HUES48 (cell line): Measurements from ENCODE around the gene TM7SF3.
"Not testable (repeated sequence)": the region's sequence is repeated elsewhere in the genome, so short reads cannot be mapped to it uniquely, and the experiment has no call there.

Experiments
- H3K27ac ChIP-seq: one replicate; pipeline ENCODE4 v1.7.0; 2013; ENCODE audit warnings: low read depth, low read length, inconsistent platforms
- H3K27me3 ChIP-seq: 2 replicates; pipeline ENCODE4 v1.6.1; 2013; ENCODE audit warnings: mild to moderate bottlenecking, low read length; ENCODE audit not compliant: control insufficient read depth, insufficient read depth
- H3K36me3 ChIP-seq: 2 replicates; pipeline ENCODE4 v1.6.1; 2013; ENCODE audit warnings: low read length; ENCODE audit not compliant: control insufficient read depth, insufficient read depth
- H3K4me1 ChIP-seq: 2 replicates; pipeline ENCODE4 v1.6.1; 2013; ENCODE audit warnings: mild to moderate bottlenecking, low read length; ENCODE audit not compliant: control insufficient read depth, insufficient read depth
- H3K4me3 ChIP-seq: 2 replicates; pipeline ENCODE4 v1.5.1; 2013; ENCODE audit warnings: mild to moderate bottlenecking, low read depth, low read length
- H3K9ac ChIP-seq: 2 replicates; pipeline ENCODE4 v1.6.1; 2013; ENCODE audit warnings: mild to moderate bottlenecking, low read depth, low read length, moderate library complexity
- H3K9me3 ChIP-seq: 2 replicates; pipeline ENCODE4 v1.6.1; 2013; ENCODE audit warnings: low read length; ENCODE audit not compliant: control insufficient read depth, insufficient read depth

Gene TM7SF3

DNA sequence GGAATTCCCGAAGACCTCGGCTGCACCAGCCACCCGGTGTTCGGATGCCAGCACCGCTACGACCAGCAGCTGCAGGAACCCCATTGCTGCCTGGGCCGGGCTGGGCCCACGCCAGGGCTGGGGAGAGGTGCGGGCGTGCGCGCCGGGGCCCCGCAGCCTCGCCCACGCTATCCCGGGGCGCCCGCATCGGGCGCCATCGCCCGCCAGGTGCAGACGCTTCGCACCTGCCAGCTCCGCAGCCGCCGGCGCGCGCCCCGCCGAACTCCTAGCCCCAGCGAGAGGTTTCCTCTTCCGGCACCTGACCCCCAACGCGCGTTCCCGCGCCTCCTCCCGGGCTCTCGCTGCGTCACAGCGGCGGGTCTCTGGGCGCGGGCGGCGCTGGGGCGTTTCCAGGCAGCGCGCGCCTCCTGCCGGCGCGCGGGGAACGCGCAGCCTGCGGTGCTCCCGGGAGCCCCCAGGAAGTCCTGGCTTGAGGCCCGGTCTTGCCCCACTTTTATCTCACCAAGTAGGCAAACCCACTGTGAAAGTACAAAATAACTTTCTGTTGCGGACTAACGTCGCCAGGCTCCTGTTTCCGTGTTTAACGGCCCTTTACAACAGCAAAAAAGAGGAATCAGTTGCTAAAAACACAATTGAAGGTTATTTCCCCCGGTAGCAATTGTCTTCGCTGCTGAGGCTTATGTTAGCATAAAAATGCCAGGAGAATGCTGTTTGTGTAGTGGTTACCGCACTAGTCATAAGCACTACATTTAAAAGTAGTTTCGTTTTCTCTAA lies at the start of gene TM7SF3:
Gene TM7SF3, minus strand, starts transcription at position 300 of the 774 bp plus-strand sequence. Its CDS starts 216 bp downstream, at position 84.
- peak within 1 kb of the TSS; percentile 81 for H3K4me3 ChIP-seq
- peak within 1 kb of the TSS; percentile 86 for H3K27ac ChIP-seq
- H3K27me3 ChIP-seq: no peaks in the 10 kb centered on the region
- peaks cover 24% of the 10 kb centered on the region for H3K4me1 ChIP-seq
- H3K9me3 ChIP-seq: no peaks in the 10 kb centered on the region
- no peaks in the 10 kb centered on the region for H3K36me3 ChIP-seq
- peak within 1 kb of the TSS; percentile 72 for H3K9ac ChIP-seq

GRCh38 chr12:27063250-27063851 lies 49.2 kb upstream of the TM7SF3 start:
- H3K9me3 ChIP-seq: no peaks in the 10 kb centered on the region
- H3K27me3 ChIP-seq: no peaks in the 10 kb centered on the region
- H3K4me3 ChIP-seq: no peak overlapping the region
- H3K4me1 ChIP-seq: no peaks in the 10 kb centered on the region
- no peak overlapping the region for H3K27ac ChIP-seq
- H3K36me3 ChIP-seq: no peaks in the 10 kb centered on the region
- no peak overlapping the region for H3K9ac ChIP-seq

GRCh38 chr12:27061317-27061716 lies 47.1 kb upstream of the TM7SF3 start:
- Histone ChIP-seq H3K27me3 (no peaks in the 10 kb centered on the region), H3K4me1 (no peaks in the 10 kb centered on the region), H3K9ac (no peak overlapping the region), H3K36me3 (no peaks in the 10 kb centered on the region), H3K9me3 (no peaks in the 10 kb centered on the region), H3K27ac (no peak overlapping the region), H3K4me3 (no peak overlapping the region)

DNA sequence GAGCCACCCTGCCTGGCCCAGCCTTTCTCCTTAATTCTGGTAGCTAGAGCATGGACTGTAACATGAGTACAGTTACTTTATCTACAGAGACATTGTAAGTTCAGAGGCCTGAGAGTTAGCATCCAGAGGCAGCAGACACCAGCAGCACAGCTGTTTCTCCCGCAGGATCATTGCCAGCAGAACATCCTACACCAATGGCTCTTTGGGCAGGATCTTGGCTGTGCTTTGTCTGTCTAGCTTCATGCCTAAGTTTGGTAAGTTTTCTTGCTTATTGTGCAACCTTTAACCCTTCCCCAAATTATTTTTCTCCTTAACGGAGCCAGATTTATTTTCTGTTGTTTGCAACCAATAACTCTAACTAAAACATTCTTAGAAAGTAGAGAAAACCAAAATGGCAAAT lies 46.6 kb upstream of the TM7SF3 start:
- H3K4me1 ChIP-seq: no peaks in the 10 kb centered on the region
- no peak overlapping the region for H3K9ac ChIP-seq
- H3K4me3 ChIP-seq: no peak overlapping the region
- no peak overlapping the region for H3K27ac ChIP-seq
- no peaks in the 10 kb centered on the region for H3K36me3 ChIP-seq
- no peaks in the 10 kb centered on the region for H3K27me3 ChIP-seq
- no peaks in the 10 kb centered on the region for H3K9me3 ChIP-seq

DNA sequence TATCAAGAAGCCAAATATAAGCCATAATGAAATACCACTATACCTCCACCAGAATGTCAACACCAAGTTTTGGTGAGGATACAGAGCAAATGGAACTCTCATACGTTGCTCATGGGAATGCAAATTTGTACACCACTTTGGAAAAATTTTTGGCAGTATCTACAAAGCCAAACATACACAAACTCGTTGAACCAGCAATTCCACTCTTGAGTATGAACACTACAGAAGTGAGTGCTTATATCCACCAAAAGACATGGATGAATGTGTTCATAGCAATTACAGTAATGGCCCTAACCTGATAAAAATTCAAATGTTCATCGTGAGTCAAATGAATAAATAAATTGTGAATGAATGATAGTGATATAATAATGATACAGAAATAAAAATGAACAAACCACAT lies 43.4 kb upstream of the TM7SF3 start:
- H3K4me1 ChIP-seq: no peaks in the 10 kb centered on the region
- no peaks in the 10 kb centered on the region for H3K36me3 ChIP-seq
- no peak overlapping the region for H3K9ac ChIP-seq
- H3K9me3 ChIP-seq: no peaks in the 10 kb centered on the region
- no peaks in the 10 kb centered on the region for H3K27me3 ChIP-seq
- H3K27ac ChIP-seq: no peak overlapping the region
- H3K4me3 ChIP-seq: no peak overlapping the region

GRCh38 chr12:27055966-27056365 lies 41.8 kb upstream of the TM7SF3 start:
- Histone ChIP-seq H3K27ac (no peak overlapping the region), H3K4me3 (no peak overlapping the region), H3K9me3 (no peaks in the 10 kb centered on the region), H3K36me3 (no peaks in the 10 kb centered on the region), H3K27me3 (no peaks in the 10 kb centered on the region), H3K4me1 (no peaks in the 10 kb centered on the region), H3K9ac (no peak overlapping the region)

DNA sequence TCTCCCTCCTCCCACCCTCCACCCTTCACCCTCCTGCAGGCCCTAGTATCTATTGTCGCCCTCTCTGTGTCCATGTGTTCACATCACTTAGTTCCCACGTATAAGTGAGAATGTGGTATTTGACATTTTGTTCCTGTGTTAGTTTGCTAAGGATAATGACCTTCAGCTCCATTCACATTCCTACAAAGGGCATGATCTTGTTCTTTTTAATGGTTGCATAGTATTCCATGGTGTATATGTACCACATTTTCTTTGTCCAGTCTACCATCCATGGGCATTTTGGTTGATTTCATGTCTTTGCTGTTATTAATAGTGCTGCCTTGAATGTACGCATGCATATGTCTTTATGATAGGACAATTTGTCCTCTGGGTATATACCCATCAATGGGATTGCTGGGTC lies 38.6 kb upstream of the TM7SF3 start:
- no peak overlapping the region for H3K9ac ChIP-seq
- no peaks in the 10 kb centered on the region for H3K36me3 ChIP-seq
- no peak overlapping the region for H3K27ac ChIP-seq
- no peaks in the 10 kb centered on the region for H3K4me1 ChIP-seq
- H3K27me3 ChIP-seq: no peaks in the 10 kb centered on the region
- H3K4me3 ChIP-seq: no peak overlapping the region
- no peaks in the 10 kb centered on the region for H3K9me3 ChIP-seq

DNA sequence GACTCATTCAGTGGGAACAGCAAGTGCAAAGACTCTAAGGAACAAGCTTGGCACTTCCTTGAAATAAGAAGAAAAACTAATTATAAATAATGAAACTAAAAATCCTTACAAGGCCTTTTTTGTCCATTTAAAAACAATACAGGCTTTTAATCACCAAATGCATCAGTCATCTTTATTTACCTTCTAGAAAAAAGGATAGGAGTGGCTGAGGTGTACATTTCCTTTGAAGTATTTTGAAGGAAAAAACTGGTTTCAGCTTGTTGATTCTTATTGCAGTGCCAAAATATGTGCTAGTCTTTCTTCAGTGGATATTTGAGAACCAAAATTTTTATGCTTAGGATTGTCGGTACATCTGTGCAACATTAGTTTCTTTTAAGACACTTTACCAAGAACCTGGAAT lies 38.0 kb upstream of the TM7SF3 start:
- no peak overlapping the region for H3K27ac ChIP-seq
- H3K36me3 ChIP-seq: no peaks in the 10 kb centered on the region
- no peaks in the 10 kb centered on the region for H3K27me3 ChIP-seq

DNA sequence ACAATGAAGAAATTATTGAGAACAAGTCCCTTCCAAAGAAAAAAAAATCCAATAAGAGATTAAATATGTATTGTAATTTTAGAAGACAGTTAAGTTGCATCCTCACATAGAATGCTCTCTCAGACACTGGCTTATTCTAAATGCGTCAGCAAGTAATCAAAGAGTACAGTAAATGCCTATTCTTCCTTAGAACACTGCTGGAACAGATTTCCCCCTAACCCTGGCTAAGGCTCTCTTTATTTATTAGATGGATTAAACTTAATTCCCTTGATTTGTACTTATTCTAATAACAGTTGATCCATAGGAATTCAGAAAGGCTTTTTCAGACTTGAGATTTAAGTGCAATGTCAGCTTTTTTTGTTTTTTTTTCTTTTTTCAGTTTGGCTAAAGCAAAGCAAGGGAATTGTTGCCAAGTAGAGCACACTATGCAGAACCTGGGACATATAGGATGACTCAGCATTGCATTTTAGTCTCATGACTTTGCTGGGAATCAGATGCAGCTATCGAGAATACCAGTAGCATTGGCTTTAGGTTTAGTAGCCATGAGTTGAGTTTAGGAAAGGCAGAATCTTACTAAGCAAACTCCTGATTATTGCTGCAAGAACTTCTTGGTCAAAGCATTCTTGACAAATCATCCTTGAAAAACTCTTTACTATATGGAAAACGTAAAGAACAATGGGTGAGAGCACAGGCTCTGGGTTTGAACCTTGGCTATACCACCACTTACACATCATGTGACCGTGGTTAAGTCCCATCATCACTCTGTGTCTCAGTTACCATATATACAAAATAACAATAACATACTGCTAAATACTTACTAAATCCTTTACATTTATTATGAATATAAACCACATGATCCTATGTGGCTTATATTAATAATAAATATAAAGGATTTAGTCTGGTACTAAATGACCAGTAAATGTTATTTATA lies 34.9 kb upstream of the TM7SF3 start:
- Histone ChIP-seq H3K4me1 (no peaks in the 10 kb centered on the region), H3K27ac (no peak overlapping the region)

More for the DNA sequence above, 38.0 kb upstream of the TM7SF3 start:
- no peaks in the 10 kb centered on the region for H3K4me1 ChIP-seq
- H3K9ac ChIP-seq: no peak overlapping the region
- H3K9me3 ChIP-seq: no peaks in the 10 kb centered on the region
- H3K4me3 ChIP-seq: no peak overlapping the region

DNA sequence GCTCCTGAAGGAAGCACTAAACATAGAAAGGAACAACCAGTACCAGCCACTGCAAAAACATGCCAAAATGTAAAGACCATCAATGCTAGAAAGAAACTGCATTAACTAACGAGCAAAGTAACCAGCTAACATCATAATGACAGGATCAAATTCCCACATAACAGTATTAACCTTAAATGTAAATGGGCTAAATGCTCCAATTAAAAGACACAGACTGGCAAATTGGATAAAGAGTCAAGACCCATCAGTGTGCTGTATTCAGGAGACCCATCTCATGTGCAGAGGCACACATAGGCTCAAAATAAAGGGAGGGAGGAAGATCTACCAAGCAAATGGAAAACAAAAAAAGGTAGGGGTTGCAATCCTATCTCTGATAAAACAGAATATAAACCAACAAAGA lies 27.8 kb upstream of the TM7SF3 start:
- not testable (repeated sequence) for H3K9ac ChIP-seq, H3K9me3 ChIP-seq, H3K27me3 ChIP-seq, H3K4me3 ChIP-seq, H3K36me3 ChIP-seq, H3K4me1 ChIP-seq, H3K27ac ChIP-seq

More for the DNA sequence above, 34.9 kb upstream of the TM7SF3 start:
- Histone ChIP-seq H3K4me3 (no peak overlapping the region), H3K36me3 (no peaks in the 10 kb centered on the region), H3K9ac (no peak overlapping the region), H3K9me3 (no peaks in the 10 kb centered on the region), H3K27me3 (no peaks in the 10 kb centered on the region)

DNA sequence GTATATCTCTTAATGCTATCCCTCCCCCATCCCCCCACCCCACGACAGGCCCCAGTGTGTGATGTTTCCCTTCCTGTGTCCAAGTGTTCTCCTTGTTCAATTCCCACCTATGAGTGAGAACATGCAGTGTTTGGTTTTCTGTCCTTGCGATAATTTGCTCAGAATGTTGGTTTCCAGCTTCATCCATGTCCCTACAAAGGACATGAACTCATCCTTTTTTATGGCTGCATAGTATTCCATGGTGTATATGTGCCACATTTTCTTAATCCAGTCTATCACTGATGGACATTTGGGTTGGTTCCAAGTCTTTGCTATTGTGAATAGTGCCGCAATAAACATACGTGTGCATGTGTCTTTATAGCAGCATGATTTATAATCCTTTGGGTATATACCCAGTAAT lies 26.5 kb upstream of the TM7SF3 start:
- H3K27ac ChIP-seq, H3K27me3 ChIP-seq, H3K9me3 ChIP-seq, H3K4me1 ChIP-seq, H3K4me3 ChIP-seq, H3K9ac ChIP-seq, H3K36me3 ChIP-seq: not testable (repeated sequence)
